KOPT-K1 (cell line): ENCODE data around the gene NPM3.

Source experiments
- H3K27ac ChIP-seq: fragments of 200-600 bp; sonication (generic); 2 replicates; pipeline ENCODE4 v1.5.1; 2016; ENCODE audit warnings: antibody characterized with exemption, mild to moderate bottlenecking, low read depth, low read length; ENCODE audit not compliant: poor library complexity, severe bottlenecking
- H3K36me3 ChIP-seq: fragments of 200-600 bp; sonication (generic); 2 replicates; pipeline ENCODE4 v1.5.1; 2017; ENCODE audit warnings: antibody characterized with exemption, mild to moderate bottlenecking, low read length, moderate library complexity; ENCODE audit not compliant: insufficient read depth
- H3K9me3 ChIP-seq: fragments of 200-600 bp; sonication (generic); 2 replicates; pipeline ENCODE4 v1.5.1; 2017; ENCODE audit warnings: antibody characterized with exemption, low read length, mild to moderate bottlenecking; ENCODE audit not compliant: insufficient read depth, poor library complexity, severe bottlenecking

The NPM3 gene

DNA sequence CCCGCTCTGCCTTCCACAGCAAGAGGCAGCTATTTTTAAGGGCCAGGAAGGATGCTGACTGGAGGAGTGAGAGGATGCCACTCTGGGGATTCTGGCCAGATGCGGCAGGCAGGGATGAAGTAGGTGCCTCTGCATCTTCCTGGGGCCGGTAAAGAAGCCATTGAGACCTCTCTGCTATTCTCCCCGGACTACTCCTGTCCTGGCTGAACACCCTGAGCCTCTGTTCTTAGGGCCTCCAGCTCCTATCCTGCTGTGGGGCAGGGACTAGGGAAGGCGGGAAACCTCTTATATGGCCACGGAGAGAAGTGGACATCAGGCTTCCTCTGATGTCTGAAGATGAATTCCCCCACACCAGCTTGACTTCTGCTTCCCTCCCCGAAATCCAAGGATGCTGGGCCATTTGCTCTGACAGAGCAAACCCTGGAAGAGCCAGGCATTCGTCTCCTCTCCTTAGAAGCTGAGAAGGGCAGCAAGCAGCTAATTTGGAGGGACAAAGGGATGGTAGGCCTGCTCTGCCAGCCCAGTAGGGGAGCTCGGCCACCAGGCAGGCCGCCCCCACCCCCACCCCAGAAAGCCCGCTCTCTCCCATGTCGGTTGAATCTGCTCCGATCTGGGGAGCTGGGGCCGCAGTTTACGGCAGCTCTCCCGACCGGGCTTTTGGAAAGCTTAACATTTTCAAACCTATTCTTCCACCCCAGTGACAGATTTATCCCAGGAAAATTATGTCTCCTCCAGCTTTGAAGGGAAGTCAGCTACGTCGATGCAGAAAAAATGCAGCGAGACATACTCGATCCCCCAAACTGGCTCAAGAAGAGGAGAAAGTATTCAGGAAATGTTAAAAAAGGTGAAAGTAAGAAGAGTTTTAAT, 10.1 kb downstream of the NPM3 start:
- no peak overlapping the region for H3K27ac ChIP-seq
- no peaks in the 10 kb centered on the region for H3K9me3 ChIP-seq
- peaks cover 5% of the 10 kb centered on the region; the same call in 1 of the 2 replicates for H3K36me3 ChIP-seq

DNA sequence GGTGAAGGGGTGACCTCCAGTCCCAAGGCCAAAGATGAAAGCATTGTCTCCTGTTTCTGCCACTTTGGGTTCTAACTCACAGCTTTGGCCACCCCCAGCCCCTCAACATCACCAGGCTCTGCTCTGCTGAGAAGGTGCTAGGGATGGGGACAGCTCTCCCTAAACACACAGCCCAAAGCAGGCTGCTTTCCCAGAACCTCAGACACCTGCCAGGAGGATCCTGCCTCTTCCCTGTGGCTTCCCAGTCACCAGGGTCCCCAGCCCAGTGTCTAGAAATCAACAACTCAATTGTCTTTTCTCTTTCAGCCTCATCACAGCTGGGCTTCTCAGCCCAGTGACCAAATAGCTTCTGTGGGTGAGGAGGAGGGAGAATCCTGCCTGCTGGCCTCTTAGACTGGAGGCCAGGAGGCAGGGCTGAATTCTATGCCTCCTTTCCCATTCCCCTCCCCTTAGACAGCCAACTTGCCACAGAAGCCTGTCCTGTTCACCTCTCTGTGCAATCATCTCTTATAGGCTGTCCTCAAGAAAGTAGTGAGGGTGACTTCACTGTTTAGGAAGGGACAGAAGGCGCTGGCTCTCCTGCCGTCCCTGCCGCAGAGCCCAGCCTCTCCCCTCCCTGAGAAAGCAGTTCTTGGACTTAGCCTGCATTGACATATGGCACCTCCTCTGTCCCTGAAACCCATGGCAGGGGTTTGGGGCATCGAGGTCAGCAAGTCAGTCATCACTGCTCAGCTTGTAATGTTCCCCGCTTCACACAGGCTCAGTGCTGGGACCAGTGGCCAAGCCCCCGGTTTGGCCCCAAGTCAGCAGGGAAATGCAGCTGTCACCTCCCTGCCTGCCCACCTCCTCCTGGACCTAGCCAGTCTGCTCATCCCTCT, 11.0 kb downstream of the NPM3 start:
- Histone ChIP-seq H3K9me3 (no peaks in the 10 kb centered on the region), H3K27ac (no peak overlapping the region), H3K36me3 (no peaks in the 10 kb centered on the region; the same call in 1 of the 2 replicates)

DNA sequence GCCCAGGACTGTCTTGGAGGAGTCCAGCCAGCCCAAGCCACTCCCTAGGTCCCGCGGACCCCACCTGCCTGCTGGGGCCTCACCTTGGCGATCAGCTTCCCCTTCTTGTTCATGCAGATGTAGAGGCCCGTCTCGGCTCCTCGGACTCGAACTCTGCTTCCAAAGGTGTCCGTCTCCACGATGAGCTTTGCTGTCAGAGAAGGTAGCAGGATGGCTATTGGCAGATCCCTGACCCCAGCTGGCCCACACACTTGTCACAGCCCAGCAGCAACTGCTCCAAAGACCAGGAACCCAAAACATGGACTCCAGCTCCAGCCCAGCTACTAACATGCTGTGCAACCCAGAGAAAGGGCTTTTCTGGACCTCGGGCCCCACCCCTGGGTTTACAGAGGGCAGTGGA, 11.9 kb downstream of the NPM3 start:
- Histone ChIP-seq H3K9me3 (no peaks in the 10 kb centered on the region), H3K36me3 (no peaks in the 10 kb centered on the region), H3K27ac (no peak overlapping the region)

DNA sequence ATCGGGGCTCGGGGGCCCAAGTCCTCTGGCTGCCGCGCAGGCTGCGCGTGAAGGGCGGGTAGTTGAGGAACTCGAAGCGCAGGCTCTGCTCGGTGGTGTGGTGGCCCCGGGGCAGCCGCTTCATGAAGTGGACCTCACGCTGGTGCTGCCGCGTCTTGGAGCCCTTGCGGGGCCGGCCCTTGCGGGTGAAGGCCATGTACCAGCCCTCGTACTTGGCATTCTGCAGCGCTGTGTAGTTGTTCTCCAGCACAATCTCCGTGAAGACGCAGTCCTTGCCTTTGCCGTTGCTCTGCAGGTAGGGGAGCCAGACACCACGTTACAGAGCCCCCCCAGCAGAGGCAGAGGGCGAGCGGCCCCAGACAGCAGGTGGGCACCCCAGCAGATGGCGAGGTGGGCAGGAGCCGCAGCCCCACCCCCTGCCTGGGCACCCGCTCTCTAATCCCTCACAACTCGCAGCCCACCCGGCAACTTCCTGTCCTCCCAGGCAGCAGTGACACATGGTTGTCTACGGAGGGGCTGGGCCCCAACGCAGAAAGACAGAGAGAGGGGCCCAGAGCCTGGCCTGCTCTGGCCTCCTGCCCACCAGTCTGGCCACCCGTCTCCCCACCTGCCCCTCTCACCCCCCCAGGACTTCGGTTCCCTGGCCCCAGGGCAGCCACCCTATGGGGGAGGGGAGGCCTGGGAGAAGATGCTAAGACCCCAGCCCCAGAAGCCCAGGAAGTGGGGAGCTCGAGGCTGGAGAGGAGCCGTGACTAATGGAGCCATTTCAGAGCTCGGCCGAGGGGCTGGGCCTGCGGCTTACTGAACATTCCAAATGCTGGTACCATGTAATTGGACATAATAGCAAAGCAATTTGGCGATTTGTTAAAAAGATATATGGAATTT, 12.7 kb downstream of the NPM3 start:
- Histone ChIP-seq H3K27ac (no peak overlapping the region), H3K36me3 (no peaks in the 10 kb centered on the region), H3K9me3 (no peaks in the 10 kb centered on the region)

DNA sequence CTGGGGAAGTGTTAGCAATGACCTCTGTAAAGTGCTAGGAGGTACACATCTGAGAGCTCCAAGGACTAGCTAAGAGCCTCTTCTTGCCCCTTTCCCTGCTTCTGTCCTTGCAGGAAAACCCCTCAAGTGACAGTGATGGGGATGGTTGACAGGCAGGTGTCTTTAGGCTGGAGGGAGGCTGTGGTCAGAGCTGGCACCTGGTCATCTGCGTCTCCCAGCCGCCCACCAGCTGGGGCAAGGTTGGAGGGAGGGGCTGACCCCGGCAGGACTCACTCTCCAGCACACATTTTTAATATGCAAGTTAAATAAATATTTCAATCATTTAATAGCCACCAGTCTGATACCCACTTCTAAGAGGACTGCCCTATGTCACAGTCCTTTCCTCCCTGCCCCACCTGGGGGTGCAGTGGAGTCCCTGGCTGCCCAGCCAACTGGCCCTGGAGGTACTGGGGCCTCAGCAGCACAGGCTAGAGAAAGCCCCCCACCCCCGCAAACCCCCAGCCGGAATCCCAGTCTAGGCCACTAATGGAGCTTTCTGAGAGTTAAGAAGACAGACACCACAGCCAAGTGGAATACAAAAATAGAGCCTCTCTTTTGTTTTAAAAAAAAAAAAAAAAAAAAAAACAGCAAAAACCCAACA, 13.6 kb downstream of the NPM3 start:
- no peaks in the 10 kb centered on the region for H3K9me3 ChIP-seq
- H3K36me3 ChIP-seq: no peaks in the 10 kb centered on the region
- H3K27ac ChIP-seq: no peak overlapping the region

DNA sequence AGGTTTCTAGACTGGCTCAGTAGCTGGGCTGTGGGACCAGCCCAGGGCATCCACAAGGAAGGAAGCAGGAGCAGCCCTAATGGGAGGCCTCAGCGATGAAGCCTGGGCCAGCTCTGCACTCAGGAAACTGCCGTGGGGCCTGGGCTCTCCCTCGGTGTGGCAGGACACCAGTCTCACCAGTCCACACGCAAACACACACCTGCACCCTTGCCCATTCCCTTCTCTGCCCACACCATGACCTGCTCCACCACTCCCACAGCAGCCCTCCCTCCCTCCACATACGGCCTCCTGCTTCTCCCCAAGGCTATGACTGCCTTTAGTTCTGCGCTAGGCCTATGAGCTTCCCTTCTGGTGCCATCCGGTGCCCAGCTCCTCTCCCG, 14.5 kb downstream of the NPM3 start:
- H3K9me3 ChIP-seq: no peaks in the 10 kb centered on the region
- H3K27ac ChIP-seq: no peak overlapping the region
- no peaks in the 10 kb centered on the region for H3K36me3 ChIP-seq

DNA sequence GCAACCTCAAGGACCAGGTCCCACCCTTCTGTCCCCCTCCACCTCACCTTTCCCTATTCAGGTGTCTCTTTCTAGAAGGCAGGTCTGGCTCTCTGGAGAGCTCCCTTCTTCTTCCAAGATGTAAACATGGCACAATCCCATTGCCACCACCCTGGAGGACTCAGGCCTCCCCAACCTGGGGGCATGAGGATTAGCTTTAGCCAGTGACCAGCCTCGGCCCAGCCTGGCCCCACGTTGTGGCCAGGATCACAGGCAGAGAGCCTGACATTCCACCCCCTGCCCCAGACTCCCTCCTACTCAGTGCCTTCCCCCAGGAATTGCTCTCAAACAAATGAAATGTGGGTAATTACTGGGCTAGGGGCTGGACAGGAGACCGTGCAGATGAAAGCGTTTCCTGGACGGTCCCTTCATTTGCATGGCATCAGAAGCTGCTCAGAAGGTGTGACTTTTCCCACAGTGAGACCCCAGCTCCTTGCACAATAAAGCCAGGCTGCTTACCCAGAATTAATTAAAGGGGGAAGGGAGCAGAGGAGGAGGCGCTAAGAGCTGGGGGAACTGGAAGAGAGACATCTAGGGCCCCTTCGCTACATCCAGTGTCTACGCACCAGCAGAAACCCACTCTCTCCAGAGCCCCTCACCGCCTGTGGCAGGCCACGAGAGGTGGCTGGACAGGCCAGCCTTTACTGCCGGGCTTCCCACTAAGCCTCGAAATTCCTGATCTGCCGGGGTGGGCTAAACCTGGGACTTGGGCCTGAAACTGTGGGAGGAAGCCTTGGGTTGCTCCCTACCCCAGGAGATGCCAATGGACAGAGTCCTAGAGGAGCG, 15.1 kb downstream of the NPM3 start:
- Histone ChIP-seq H3K9me3 (no peaks in the 10 kb centered on the region), H3K36me3 (no peaks in the 10 kb centered on the region), H3K27ac (no peak overlapping the region)

DNA sequence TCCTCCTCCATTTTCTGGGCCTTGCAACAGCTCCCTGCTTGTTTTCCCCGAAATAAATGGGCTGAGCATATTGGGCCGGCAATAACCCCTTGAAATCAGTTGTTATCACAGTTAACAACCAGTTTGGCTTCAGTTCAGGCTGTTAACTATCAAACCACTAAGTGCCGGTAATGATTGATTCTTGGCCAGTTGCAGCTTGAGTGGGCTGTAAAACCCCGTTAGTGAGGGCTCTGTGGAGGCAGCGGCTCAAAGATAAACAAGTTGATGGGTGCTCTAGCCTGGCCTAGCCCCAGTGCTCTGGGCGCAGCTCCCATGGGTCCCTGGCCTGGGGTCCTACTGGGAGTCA, 15.7 kb downstream of the NPM3 start:
- no peaks in the 10 kb centered on the region for H3K36me3 ChIP-seq
- H3K27ac ChIP-seq: no peak overlapping the region
- H3K9me3 ChIP-seq: no peaks in the 10 kb centered on the region

DNA sequence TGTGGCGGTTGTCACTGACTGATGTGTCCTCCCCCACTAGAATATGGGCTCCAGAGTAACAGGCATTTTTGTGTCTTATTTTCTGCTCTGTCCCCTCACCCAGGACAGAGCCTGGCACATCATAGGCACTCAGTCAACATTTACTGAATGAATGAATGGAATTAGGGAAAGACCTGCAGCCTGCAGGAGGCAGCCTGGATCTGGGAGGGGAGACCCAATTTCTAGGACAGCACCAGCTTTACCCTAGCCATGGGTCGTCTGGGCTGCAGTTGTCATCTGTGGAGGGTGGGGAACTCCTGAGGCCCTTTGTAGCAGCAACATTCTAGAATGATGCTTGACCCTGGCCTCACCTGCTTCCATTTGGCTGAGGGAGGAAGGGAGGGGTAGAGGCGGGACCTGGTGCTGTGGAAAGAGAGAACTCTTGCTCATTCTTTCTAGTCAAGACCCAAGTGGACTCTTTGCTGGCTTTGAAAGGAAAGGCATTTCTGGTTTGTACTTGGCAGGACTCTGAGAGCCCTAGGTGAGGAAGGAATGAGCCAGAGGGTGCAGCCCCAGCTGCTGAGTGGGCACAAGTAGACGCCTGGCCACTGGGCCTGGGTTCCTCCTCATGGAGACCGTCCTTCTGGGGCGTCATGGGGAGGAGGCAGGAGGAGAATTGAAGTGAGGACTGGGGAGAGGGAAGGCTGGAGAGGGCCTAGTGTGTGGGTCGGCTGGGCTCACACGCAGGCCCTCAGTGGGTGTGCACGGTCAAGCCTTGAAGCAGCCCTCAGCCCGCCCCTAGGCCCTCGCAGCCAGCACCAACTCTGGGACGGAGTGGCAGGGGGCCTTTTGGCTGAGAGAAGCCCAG, 16.3 kb downstream of the NPM3 start:
- no peak overlapping the region for H3K27ac ChIP-seq

DNA sequence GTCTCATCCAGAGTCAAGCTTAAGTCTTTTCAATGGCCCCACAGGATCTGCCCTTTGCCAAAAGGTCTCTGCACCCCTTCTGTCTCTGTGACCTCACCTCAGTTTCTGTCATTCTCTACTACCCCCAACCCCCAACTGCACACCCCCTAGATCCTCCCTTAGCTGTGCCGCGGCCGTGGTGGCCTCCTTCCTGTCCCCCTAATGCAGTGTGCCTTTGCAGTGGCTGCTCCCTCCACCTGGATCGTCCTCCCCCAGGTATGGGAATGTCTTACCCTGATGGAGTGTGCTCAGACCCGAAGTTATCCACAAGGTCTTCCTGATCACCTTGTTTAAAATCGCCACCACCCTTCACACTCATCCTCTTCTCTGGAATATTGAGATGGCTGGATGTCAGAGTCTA, 16.9 kb downstream of the NPM3 start:
- H3K36me3 ChIP-seq: no peaks in the 10 kb centered on the region
- no peaks in the 10 kb centered on the region for H3K9me3 ChIP-seq
- H3K27ac ChIP-seq: no peak overlapping the region

More for the DNA sequence above, 16.3 kb downstream of the NPM3 start:
- Histone ChIP-seq H3K9me3 (no peaks in the 10 kb centered on the region), H3K36me3 (no peaks in the 10 kb centered on the region)

DNA sequence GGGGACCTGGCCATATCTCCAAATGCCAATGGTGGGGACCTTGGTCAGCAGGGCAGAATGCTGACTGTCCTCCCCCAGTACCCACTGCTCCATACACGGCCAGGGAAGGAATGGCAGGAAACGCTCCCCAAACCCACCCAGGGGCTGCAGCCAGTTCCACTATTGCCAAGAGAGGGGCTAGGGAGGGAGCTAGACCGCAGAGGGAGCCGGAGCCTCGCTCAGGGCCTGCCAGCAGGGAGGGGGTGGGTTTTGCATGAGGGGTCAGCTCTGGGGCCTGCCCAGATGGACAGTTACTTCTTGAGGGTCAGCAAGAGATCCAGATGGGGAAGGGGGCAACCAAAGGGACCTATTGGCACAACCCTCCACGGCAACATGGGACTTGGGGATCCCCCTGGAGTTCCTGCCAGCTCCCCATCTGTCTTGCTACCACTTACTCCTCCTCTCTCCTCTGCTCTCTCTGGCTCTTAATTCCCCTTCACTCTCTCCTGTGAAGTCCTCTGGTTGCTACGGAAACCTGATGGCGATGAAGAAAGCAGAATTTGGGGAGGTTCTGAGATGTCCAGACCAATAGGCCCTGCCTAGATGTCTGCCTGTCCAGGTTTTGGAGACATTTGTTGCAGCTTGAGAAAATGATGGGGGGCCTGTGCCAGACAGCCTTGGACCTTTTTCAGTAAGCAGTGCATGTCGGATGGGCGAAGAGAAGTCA, 20.0 kb downstream of the NPM3 start:
- no peaks in the 10 kb centered on the region for H3K9me3 ChIP-seq

DNA sequence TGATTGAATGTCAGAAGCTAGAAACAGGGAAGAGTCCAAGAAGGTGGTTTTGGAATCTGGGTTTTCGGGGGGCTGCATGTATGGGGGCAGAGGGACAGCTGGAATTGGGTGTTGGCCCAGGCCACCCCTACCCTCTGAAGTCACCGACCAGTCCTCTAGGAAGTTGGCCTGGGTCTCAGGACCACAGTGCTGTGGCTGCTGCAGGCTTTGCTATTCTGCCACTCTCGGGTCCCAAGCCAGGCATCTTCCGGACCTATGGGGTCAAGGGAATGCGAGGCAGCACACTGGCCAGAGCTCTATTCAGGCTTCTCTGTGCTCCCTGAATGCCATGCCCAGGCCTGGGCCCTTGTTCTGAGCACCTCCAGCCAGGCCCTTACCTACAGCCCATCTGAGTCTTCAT, 20.5 kb downstream of the NPM3 start:
- Histone ChIP-seq H3K9me3 (no peaks in the 10 kb centered on the region), H3K27ac (no peak overlapping the region), H3K36me3 (no peaks in the 10 kb centered on the region)

More for the DNA sequence above, 20.0 kb downstream of the NPM3 start:
- no peaks in the 10 kb centered on the region for H3K36me3 ChIP-seq
- no peak overlapping the region for H3K27ac ChIP-seq

DNA sequence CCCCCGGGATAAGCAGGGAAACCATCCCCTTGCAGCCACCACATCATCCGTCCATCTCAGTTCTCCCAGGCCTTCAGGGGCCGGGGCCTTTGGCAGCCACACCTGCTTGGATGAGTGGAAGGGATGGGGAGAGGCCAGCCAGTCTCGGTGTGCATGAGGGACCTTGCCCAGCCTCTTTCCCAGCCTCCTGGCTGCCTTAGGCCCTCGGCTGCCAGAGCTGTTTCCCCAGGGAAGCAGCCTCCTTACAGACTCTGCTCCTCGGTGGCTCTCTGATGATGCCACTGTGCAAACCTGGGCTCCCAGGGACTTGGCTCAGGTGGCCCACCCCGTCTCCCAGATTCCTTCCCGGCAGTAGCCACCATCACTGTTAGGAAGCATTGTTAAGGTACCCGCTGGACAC, 22.0 kb downstream of the NPM3 start:
- Histone ChIP-seq H3K36me3 (no peaks in the 10 kb centered on the region), H3K27ac (no peak overlapping the region), H3K9me3 (no peaks in the 10 kb centered on the region)
